ENCODE data around the gene TASOR.
A peak's percentile ranks its signal among the peaks of the same experiment; 100 is the strongest.
"Not testable (repeated sequence)": the region's sequence is repeated elsewhere in the genome, so short reads cannot be mapped to it uniquely, and the experiment has no call there.

Gene TASOR

GRCh38 chr3:56694867-56695683, 12.0 kb upstream of the TASOR start:
- no peak for DNase-seq (ENCODE audit: low read depth)
- H3K4me3 ChIP-seq (ENCODE audit: low read depth, low read length): no peak overlapping the region
- TF ChIP-seq MYC (IDR thresholded peaks at IDR 0.05; ENCODE audit: low read depth, low read length) (no peak), POLR2A (IDR thresholded peaks at IDR 0.05; ENCODE audit: extremely low read depth, insufficient read length) (no peak)
- TF ChIP-seq, protein P1, sequence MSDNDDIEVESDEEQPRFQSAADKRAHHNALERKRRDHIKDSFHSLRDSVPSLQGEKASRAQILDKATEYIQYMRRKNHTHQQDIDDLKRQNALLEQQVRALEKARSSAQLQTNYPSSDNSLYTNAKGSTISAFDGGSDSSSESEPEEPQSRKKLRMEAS (IDR thresholded peaks at IDR 0.05; ENCODE audit: low read depth, low read length): no peak
- TF ChIP-seq, protein P2, sequence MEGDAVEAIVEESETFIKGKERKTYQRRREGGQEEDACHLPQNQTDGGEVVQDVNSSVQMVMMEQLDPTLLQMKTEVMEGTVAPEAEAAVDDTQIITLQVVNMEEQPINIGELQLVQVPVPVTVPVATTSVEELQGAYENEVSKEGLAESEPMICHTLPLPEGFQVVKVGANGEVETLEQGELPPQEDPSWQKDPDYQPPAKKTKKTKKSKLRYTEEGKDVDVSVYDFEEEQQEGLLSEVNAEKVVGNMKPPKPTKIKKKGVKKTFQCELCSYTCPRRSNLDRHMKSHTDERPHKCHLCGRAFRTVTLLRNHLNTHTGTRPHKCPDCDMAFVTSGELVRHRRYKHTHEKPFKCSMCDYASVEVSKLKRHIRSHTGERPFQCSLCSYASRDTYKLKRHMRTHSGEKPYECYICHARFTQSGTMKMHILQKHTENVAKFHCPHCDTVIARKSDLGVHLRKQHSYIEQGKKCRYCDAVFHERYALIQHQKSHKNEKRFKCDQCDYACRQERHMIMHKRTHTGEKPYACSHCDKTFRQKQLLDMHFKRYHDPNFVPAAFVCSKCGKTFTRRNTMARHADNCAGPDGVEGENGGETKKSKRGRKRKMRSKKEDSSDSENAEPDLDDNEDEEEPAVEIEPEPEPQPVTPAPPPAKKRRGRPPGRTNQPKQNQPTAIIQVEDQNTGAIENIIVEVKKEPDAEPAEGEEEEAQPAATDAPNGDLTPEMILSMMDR (IDR thresholded peaks at IDR 0.05; ENCODE audit: low read depth, low read length): no peak

GRCh38 chr3:56693750-56694149, 10.7 kb upstream of the TASOR start:
- no peak overlapping the region for H3K4me3 ChIP-seq (ENCODE audit: low read depth, low read length)
- peak; percentile 43 for DNase-seq (ENCODE audit: low read depth)
- TF ChIP-seq MYC (IDR thresholded peaks at IDR 0.05; ENCODE audit: low read depth, low read length): no peak
- TF ChIP-seq POLR2A (IDR thresholded peaks at IDR 0.05; ENCODE audit: extremely low read depth, insufficient read length): no peak
- TF ChIP-seq, protein P1 (IDR thresholded peaks at IDR 0.05; ENCODE audit: low read depth, low read length): no peak
- TF ChIP-seq, protein P2 (IDR thresholded peaks at IDR 0.05; ENCODE audit: low read depth, low read length): no peak

- not testable (repeated sequence) for H3K4me3 ChIP-seq (ENCODE audit: low read depth, low read length)
Measured at GRCh38 chr3:56692520-56693433, 9.7 kb upstream of the TASOR start.

GRCh38 chr3:56692001-56692365, 8.9 kb upstream of the TASOR start:
- DNase-seq (ENCODE audit: low read depth); H3K4me3 ChIP-seq (ENCODE audit: low read depth, low read length): not testable (repeated sequence)

More at GRCh38 chr3:56692520-56693433, 9.7 kb upstream of the TASOR start:
- DNase-seq (ENCODE audit: low read depth): peak; percentile 22

- TF ChIP-seq, protein P2 (IDR thresholded peaks at IDR 0.05; ENCODE audit: low read depth, low read length): no peak
- TF ChIP-seq MYC (IDR thresholded peaks at IDR 0.05; ENCODE audit: low read depth, low read length) (no peak), POLR2A (IDR thresholded peaks at IDR 0.05; ENCODE audit: extremely low read depth, insufficient read length) (no peak)
- TF ChIP-seq, protein P1 (IDR thresholded peaks at IDR 0.05; ENCODE audit: low read depth, low read length): no peak
- H3K4me3 ChIP-seq (ENCODE audit: low read depth, low read length): no peak overlapping the region
Measured at GRCh38 chr3:56691165-56692000, 8.3 kb upstream of the TASOR start.

DNA sequence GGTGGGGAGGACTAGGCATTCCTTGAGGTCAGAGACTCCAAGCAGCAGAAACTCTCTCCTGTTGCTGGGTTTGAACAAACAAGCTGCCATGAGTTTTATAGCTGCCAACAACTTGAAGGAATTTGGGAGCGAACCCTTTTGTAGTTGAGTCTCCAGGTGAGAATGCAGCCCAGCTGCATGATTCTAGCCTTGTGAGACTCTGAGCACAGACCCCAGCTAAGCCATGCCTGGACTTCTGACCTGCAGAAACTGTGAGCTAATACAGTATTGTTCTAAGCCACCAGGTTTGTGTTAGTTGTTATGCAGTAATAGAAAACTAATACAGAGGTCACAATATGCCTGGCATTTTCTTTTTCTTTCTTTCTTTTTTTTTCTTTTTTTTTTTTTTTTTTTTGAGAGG, 6.2 kb upstream of the TASOR start:
- H3K4me3 ChIP-seq (ENCODE audit: low read depth, low read length): no peak overlapping the region
- DNase-seq (ENCODE audit: low read depth): no peak
- no peak for TF ChIP-seq MYC (IDR thresholded peaks at IDR 0.05; ENCODE audit: low read depth, low read length)
- TF ChIP-seq, protein P1 (IDR thresholded peaks at IDR 0.05; ENCODE audit: low read depth, low read length): no peak
- TF ChIP-seq POLR2A (IDR thresholded peaks at IDR 0.05; ENCODE audit: extremely low read depth, insufficient read length): no peak
- TF ChIP-seq, protein P2 (IDR thresholded peaks at IDR 0.05; ENCODE audit: low read depth, low read length): no peak

More at GRCh38 chr3:56691165-56692000, 8.3 kb upstream of the TASOR start:
- DNase-seq (ENCODE audit: low read depth): no peak

Measured in NB4 (cell line).